Activated B cell treated with CpG ODN at 0.5 μM for 24 hours (primary cell): Measurements from ENCODE around the gene TSHZ2. TPM values are rescaled to one million over a fixed set of nuclear protein-coding genes. Genes with fewer than 3 reads are reported as not detected.

Experiments used
- ATAC-seq: fragments of 200-7000 bp; cut with Tn5 transposase; one replicate; pipeline ENCODE4 v1.10.0; 2021; ENCODE audit warnings: low read depth, mild to moderate bottlenecking, moderate library complexity
- CTCF ChIA-PET: fragments of 350-600 bp; sonication (Branson Sonifier 250); formaldehyde crosslinking; loops from one replicate; lab custom pipeline; 2021; ENCODE audit warnings: antibody characterized with exemption; lab: Charles Lee
- POLR2A ChIA-PET: fragments of 350-600 bp; sonication (Branson Sonifier 250); formaldehyde crosslinking; loops from one replicate; lab custom pipeline; 2021; ENCODE audit warnings: antibody characterized with exemption; lab: Charles Lee
- DNase-seq: peaks from one replicate; pipeline ENCODE4 v3.0.0; 2022
- H3K27ac Mint-ChIP-seq: one replicate; pipeline ENCODE4 v1.8.0; 2020; ENCODE audit warnings: mixed read lengths
- H3K27me3 Mint-ChIP-seq: one replicate; pipeline ENCODE4 v1.8.0; 2021; ENCODE audit warnings: mixed read lengths
- H3K36me3 Mint-ChIP-seq: one replicate; pipeline ENCODE4 v1.8.0; 2021; ENCODE audit warnings: low read depth, mixed read lengths
- H3K4me1 Mint-ChIP-seq: one replicate; pipeline ENCODE4 v1.8.0; 2021; ENCODE audit warnings: mixed read lengths
- H3K4me3 Mint-ChIP-seq: one replicate; pipeline ENCODE4 v1.8.0; 2020; ENCODE audit warnings: mild to moderate bottlenecking, mixed read lengths
- H3K9me3 Mint-ChIP-seq: one replicate; pipeline ENCODE4 v1.8.0; 2020; ENCODE audit warnings: mixed read lengths
- CTCF ChIP-seq: fragments of 200-600 bp; IDR thresholded peaks from one replicate; pipeline ENCODE4 v1.8.0; 2022; ENCODE audit warnings: antibody characterized with exemption, mild to moderate bottlenecking
- intact Hi-C: fragments of 100-400 bp; cut with micrococcal nuclease; formaldehyde crosslinking; loops from one replicate; pipeline ENCODE4 v1.15.1; 2024
- total RNA-seq: library from RNA; stranded (reverse); gene quantifications from 2 replicates; pipeline ENCODE4 v1.2.3, GENCODE V29; 2022

Gene TSHZ2
- total RNA-seq, 1 donor from 2014 or later, result 1.7 TPM

GRCh38 chr20:53124075-53124551 lies 152.0 kb downstream of the TSHZ2 start:
- no peaks in the 10 kb centered on the region for H3K36me3 Mint-ChIP-seq
- no peak overlapping the region for H3K4me3 Mint-ChIP-seq
- intact Hi-C loops, result no loop called here
- H3K27ac Mint-ChIP-seq, result no peak overlapping the region
- no peaks in the 10 kb centered on the region for H3K9me3 Mint-ChIP-seq
- peaks cover 3% of the 10 kb centered on the region for H3K4me1 Mint-ChIP-seq
- no peak for ATAC-seq
- ChIA-PET POLR2A (no interaction called here), CTCF (no interaction called here)
- TF ChIP-seq CTCF, result no peak
- no peak for DNase-seq
- H3K27me3 Mint-ChIP-seq, result peaks cover 5% of the 10 kb centered on the region

GRCh38 chr20:53124803-53125202 lies 152.6 kb downstream of the TSHZ2 start:
- H3K4me1 Mint-ChIP-seq, result peaks cover 3% of the 10 kb centered on the region
- no peaks in the 10 kb centered on the region for H3K36me3 Mint-ChIP-seq
- intact Hi-C loops, result no loop called here
- H3K27me3 Mint-ChIP-seq, result peaks cover 8% of the 10 kb centered on the region
- no peaks in the 10 kb centered on the region for H3K9me3 Mint-ChIP-seq
- ATAC-seq (no peak), DNase-seq (no peak)
- TF ChIP-seq CTCF, result no peak
- H3K27ac Mint-ChIP-seq, result no peak overlapping the region
- ChIA-PET POLR2A (no interaction called here), CTCF (no interaction called here)
- H3K4me3 Mint-ChIP-seq, result no peak overlapping the region

GRCh38 chr20:53126185-53126584 lies 154.0 kb downstream of the TSHZ2 start:
- no peaks in the 10 kb centered on the region for H3K36me3 Mint-ChIP-seq
- ChIA-PET POLR2A (no interaction called here), CTCF (no interaction called here)
- ATAC-seq (no peak), DNase-seq (no peak)
- H3K4me1 Mint-ChIP-seq, result peaks cover 3% of the 10 kb centered on the region
- H3K9me3 Mint-ChIP-seq, result no peaks in the 10 kb centered on the region
- H3K4me3 Mint-ChIP-seq, result no peak overlapping the region
- no peak for TF ChIP-seq CTCF
- intact Hi-C loops, result no loop called here
- no peak overlapping the region for H3K27ac Mint-ChIP-seq
- H3K27me3 Mint-ChIP-seq, result peaks cover 4% of the 10 kb centered on the region

- H3K27ac Mint-ChIP-seq, result no peak overlapping the region
- H3K9me3 Mint-ChIP-seq, result no peaks in the 10 kb centered on the region
- ChIA-PET POLR2A (no interaction called here), CTCF (no interaction called here)
- H3K4me3 Mint-ChIP-seq, result no peak overlapping the region
- ATAC-seq, result no peak
- H3K36me3 Mint-ChIP-seq, result no peaks in the 10 kb centered on the region
- intact Hi-C loops, result no loop called here
- peaks cover 4% of the 10 kb centered on the region for H3K27me3 Mint-ChIP-seq
- no peak for DNase-seq
- H3K4me1 Mint-ChIP-seq, result no peaks in the 10 kb centered on the region
- no peak for TF ChIP-seq CTCF
Observed at GRCh38 chr20:53127027-53127426, 154.9 kb downstream of the TSHZ2 start.

GRCh38 chr20:53128004-53128403 lies 155.8 kb downstream of the TSHZ2 start:
- ATAC-seq (no peak), DNase-seq (no peak)
- Mint-ChIP-seq H3K9me3 (no peaks in the 10 kb centered on the region), H3K4me1 (no peaks in the 10 kb centered on the region), H3K36me3 (no peaks in the 10 kb centered on the region), H3K27ac (no peak overlapping the region), H3K27me3 (peaks cover 4% of the 10 kb centered on the region), H3K4me3 (no peak overlapping the region)
- POLR2A ChIA-PET, result no interaction called here
- CTCF ChIA-PET, result no interaction called here
- intact Hi-C loops, result no loop called here
- no peak for TF ChIP-seq CTCF
